ENCODE data around the gene IDE.

GRCh38 chr10:92530421-92530820, 43.5 kb downstream of the IDE start:
- TF ChIP-seq, protein P1, sequence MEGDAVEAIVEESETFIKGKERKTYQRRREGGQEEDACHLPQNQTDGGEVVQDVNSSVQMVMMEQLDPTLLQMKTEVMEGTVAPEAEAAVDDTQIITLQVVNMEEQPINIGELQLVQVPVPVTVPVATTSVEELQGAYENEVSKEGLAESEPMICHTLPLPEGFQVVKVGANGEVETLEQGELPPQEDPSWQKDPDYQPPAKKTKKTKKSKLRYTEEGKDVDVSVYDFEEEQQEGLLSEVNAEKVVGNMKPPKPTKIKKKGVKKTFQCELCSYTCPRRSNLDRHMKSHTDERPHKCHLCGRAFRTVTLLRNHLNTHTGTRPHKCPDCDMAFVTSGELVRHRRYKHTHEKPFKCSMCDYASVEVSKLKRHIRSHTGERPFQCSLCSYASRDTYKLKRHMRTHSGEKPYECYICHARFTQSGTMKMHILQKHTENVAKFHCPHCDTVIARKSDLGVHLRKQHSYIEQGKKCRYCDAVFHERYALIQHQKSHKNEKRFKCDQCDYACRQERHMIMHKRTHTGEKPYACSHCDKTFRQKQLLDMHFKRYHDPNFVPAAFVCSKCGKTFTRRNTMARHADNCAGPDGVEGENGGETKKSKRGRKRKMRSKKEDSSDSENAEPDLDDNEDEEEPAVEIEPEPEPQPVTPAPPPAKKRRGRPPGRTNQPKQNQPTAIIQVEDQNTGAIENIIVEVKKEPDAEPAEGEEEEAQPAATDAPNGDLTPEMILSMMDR (IDR thresholded peaks at IDR 0.05): no peak
- TF ChIP-seq EP300 (IDR thresholded peaks at IDR 0.05) (no peak), POLR2A (IDR thresholded peaks at IDR 0.05) (no peak)

Data from suprapubic skin (tissue), 3 donors.